GM06990 (cell line): ENCODE results near the gene TMEM86A.
A peak's percentile ranks its signal among the peaks of the same experiment; 100 is the strongest.

Source experiments
- DNase-seq: peaks from one replicate; pipeline ENCODE4 v3.0.0-alpha.2; 2011; ENCODE audit not compliant: insufficient read length; ENCODE audit errors: extremely low read depth
- H3K27me3 ChIP-seq: replicated peaks from 2 replicates; pipeline ENCODE4 v1.6.0; 2011; ENCODE audit warnings: low read length; ENCODE audit not compliant: control insufficient read depth, insufficient read depth
- H3K36me3 ChIP-seq: 2 replicates; pipeline ENCODE4 v1.5.1; 2011; ENCODE audit warnings: low read length; ENCODE audit not compliant: control insufficient read depth, insufficient read depth
- H3K4me3 ChIP-seq: replicated peaks from 2 replicates; pipeline ENCODE4 v1.5.1; 2011; ENCODE audit warnings: low read depth, mild to moderate bottlenecking, control low read depth, low read length
- TF ChIP-seq, protein P1 (sequence below): IDR thresholded peaks from 2 replicates; pipeline ENCODE4 v1.5.1; 2011; ENCODE audit warnings: low read length, control low read depth, mild to moderate bottlenecking, inconsistent platforms; ENCODE audit not compliant: insufficient read depth, poor library complexity, severe bottlenecking

TMEM86A gene

DNA sequence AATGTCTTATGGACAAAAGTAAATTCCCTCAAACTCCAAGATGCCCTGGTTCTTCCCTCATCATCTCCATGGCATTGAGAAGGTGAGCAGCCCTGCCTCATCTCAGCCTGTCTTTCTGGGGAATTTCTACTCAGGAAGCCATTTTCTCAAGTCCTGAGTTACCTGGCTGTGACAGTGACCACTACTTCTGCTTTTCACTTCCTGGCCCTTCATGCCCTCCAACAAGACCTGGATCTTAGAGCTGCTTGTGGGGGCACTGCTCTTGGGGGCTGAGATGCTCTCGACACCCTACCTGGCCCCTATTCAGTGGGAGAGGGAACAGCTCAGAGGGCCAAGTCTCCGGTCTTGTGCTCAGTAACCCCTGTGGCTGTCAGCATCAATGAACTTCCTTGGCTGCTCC lies 32.9 kb downstream of the TMEM86A start:
- H3K36me3 ChIP-seq = no peaks in the 10 kb centered on the region

DNA sequence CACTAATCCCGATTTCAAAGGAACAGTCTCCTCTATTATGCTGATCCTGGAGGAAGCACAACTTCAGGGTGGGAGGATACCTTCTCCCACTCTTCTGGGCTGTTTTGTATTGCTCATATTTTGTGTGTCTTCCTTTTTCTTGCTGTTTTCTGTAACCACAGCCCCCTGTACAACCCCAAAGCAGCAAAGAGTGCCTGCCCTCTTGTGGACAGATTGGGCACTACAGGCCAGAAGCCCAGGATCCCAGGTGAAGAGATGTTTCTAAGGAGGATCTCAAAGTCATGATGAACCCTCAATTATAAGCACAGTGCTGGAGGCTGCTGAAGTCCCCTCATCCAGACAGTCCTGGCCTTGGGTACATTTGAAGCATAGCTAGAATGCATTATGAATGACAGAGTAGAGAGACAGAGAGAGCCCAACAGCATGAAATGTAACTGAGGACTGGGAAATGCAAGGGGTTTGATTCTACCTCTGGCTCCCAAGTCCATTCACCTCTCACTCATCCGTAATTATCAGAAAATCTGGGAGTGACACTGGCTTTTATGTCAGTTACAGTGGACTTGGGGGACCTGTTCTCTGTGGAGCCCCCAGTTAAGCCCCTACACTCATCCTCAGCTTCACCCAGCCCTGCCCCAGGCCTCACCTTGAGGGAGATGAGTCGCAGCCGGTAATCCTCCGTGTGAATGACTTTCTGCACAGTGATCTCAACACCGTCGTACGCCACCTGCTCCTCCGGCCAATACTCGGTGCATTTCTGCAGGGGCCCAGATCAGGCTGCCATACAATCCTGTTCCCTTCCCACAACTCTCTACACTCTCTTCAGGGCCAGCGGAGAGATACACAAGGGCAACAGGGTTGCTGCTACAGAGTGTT lies 33.6 kb downstream of the TMEM86A start:
- DNase-seq = no peak
- Histone ChIP-seq H3K4me3 (no peak overlapping the region), H3K27me3 (no peaks in the 10 kb centered on the region), H3K36me3 (no peaks in the 10 kb centered on the region)
- TF ChIP-seq, protein P1, sequence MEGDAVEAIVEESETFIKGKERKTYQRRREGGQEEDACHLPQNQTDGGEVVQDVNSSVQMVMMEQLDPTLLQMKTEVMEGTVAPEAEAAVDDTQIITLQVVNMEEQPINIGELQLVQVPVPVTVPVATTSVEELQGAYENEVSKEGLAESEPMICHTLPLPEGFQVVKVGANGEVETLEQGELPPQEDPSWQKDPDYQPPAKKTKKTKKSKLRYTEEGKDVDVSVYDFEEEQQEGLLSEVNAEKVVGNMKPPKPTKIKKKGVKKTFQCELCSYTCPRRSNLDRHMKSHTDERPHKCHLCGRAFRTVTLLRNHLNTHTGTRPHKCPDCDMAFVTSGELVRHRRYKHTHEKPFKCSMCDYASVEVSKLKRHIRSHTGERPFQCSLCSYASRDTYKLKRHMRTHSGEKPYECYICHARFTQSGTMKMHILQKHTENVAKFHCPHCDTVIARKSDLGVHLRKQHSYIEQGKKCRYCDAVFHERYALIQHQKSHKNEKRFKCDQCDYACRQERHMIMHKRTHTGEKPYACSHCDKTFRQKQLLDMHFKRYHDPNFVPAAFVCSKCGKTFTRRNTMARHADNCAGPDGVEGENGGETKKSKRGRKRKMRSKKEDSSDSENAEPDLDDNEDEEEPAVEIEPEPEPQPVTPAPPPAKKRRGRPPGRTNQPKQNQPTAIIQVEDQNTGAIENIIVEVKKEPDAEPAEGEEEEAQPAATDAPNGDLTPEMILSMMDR = peak; percentile 99

More for the DNA sequence above, 32.9 kb downstream of the TMEM86A start:
- Histone ChIP-seq H3K4me3 (no peak overlapping the region), H3K27me3 (no peaks in the 10 kb centered on the region)
- TF ChIP-seq, protein P1 = no peak
- no peak for DNase-seq

DNA sequence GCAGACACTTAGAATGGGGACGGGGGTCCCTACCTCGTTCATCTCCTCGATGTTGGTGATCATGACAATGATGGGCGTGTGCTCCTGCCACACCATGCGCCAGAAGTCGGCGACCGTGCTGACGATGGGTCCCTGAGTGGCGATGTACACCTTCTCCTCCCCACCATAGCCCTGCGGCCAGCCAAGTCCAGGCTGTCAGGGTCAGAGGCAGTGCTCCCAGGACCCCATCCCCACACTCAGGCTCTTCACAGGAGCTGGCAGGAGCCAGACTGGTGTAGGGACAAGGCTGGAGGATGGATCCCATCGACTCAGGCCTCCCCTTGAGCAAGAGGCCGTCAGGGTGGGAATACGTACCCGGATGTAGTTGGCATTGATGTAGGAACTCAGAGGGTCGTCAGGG lies 34.6 kb downstream of the TMEM86A start:
- TF ChIP-seq, protein P1 = no peak
- H3K4me3 ChIP-seq = no peak overlapping the region
- H3K27me3 ChIP-seq = no peaks in the 10 kb centered on the region
- H3K36me3 ChIP-seq = no peaks in the 10 kb centered on the region
- no peak for DNase-seq

DNA sequence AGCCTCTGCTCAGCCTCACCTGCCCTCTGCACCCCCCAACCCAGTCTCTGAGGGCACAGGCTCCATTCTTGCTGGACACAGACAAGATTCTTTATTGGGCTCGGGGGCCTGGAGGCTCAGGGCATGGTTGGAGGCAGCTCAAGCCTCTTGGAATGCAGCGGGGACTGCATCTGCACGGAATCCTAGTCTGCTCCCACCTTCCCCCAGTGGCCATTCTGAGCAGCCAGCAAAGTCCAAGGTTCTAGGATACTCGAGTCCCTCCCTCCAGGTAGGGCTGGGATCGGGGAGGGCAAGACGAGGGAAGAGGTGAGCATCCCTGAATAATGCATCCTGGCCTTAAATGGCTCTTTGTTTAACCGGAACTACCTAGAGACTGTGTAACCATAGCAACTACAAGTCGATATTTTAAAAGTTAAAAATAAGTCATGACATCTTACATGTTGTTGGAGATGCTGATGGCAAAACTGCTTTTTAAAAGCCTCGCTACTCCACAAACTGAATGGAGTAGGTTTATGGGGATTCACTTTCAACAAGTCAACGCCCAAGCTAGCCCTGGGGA lies 38.1 kb downstream of the TMEM86A start:
- Histone ChIP-seq H3K4me3 (no peak overlapping the region), H3K36me3 (no peaks in the 10 kb centered on the region), H3K27me3 (no peaks in the 10 kb centered on the region)
- TF ChIP-seq, protein P1 = no peak
- no peak for DNase-seq

DNA sequence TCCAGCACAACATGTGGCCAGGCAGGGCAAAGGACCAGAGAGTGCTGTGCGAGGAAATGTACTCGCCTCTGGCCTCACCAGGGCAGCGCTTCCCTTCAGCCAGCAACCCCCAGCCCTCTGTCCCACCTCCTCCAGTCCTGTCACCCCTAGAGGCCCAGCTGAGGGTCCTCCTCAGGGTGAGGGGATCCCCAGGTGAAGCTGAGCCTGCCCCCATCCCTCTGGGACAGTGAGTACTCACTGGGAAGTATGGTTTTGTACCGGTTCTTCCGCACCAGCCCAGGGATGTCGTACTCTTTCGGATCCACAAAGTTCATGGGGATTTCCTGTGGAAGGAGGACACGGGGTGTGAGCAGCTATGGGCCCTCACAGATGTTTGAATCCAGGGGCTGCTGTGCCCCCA lies 39.1 kb downstream of the TMEM86A start:
- Histone ChIP-seq H3K27me3 (no peaks in the 10 kb centered on the region), H3K36me3 (no peaks in the 10 kb centered on the region), H3K4me3 (no peak overlapping the region)
- TF ChIP-seq, protein P1 = no peak
- no peak for DNase-seq

DNA sequence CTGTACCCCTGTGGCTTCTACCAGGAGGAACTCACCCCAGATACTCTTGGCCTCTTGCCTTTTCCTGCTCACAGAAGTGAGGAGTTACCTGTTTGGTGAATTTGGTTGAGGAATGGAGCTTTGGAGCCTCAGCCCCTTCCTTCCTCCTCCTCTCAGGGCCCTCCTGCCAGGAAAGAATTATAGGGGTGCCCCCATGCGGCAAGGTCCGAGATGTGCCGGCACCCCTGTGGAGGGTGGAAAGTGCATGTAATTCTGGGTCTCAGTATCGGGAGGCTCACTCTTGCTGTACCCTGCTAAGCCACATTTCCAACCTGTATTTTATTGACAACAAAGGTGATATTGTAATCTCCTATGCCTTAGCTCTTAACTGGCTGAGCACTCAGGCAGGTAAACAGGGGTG lies 41.1 kb downstream of the TMEM86A start:
- no peaks in the 10 kb centered on the region for H3K27me3 ChIP-seq
- no peaks in the 10 kb centered on the region for H3K36me3 ChIP-seq
- no peak for DNase-seq
- TF ChIP-seq, protein P1 = peak; percentile 37
- no peak overlapping the region for H3K4me3 ChIP-seq
